ENCODE measurements around the gene HACD2. TPM values are rescaled to one million over a fixed set of nuclear protein-coding genes. Genes with fewer than 3 reads are reported as not detected.

The HACD2 gene
- total RNA-seq, 3 donors from 2014 or later (not counting 1 experiment from before 2014, with no cell fraction given) = 16.1 to 34.1 (median 24.6) TPM

- Histone ChIP-seq H3K27me3 (ENCODE audit: control insufficient read depth, insufficient read depth, low read length) (no peaks in the 10 kb centered on the region), H3K4me3 (ENCODE audit: low read length) (no peak overlapping the region), H3K36me3 (ENCODE audit: control insufficient read depth, insufficient read depth, low read length) (peaks cover 8% of the 10 kb centered on the region), H3K27ac (ENCODE audit: low read length) (no peak overlapping the region), H3K4me1 (ENCODE audit: control insufficient read depth, insufficient read depth, low read length) (no peaks in the 10 kb centered on the region), H3K9me3 (ENCODE audit: control insufficient read depth, insufficient read depth, low read length) (no peaks in the 10 kb centered on the region)
- H3K9me3 Mint-ChIP-seq = no peaks in the 10 kb centered on the region
- H3K27ac Mint-ChIP-seq = no peak overlapping the region
- ATAC-seq (no peak), DNase-seq (no peak)
- intact Hi-C loops (cut with micrococcal nuclease) = no loop called here
- no peaks in the 10 kb centered on the region for H3K27me3 Mint-ChIP-seq (ENCODE audit: low read depth in 2 of 2)
- no peak for TF ChIP-seq CTCF (IDR thresholded peaks at IDR 0.05)
- H3K36me3 Mint-ChIP-seq = no peaks in the 10 kb centered on the region
- peaks cover 18 to 19% of the 10 kb centered on the region in 2 donors for H3K4me1 Mint-ChIP-seq
- no peak overlapping the region for H3K4me3 Mint-ChIP-seq
Observed at GRCh38 chr3:123568875-123569274, 16.0 kb downstream of the HACD2 start.

- DNase-seq (no peak), ATAC-seq (no peak)
- Histone ChIP-seq H3K27ac (ENCODE audit: low read length) (no peak overlapping the region), H3K4me3 (ENCODE audit: low read length) (no peak overlapping the region), H3K36me3 (ENCODE audit: control insufficient read depth, insufficient read depth, low read length) (peaks cover 9% of the 10 kb centered on the region), H3K27me3 (ENCODE audit: control insufficient read depth, insufficient read depth, low read length) (no peaks in the 10 kb centered on the region), H3K4me1 (ENCODE audit: control insufficient read depth, insufficient read depth, low read length) (no peaks in the 10 kb centered on the region), H3K9me3 (ENCODE audit: control insufficient read depth, insufficient read depth, low read length) (no peaks in the 10 kb centered on the region)
- WGBS (ENCODE audit: insufficient coverage) = 98% methylated on average over 7 of the region's 7 CpGs
- intact Hi-C loops (cut with micrococcal nuclease) = no loop called here
- Mint-ChIP-seq H3K9me3 (no peaks in the 10 kb centered on the region), H3K4me3 (no peak overlapping the region), H3K36me3 (no peaks in the 10 kb centered on the region), H3K27me3 (ENCODE audit: low read depth in 2 of 2) (no peaks in the 10 kb centered on the region), H3K27ac (no peak overlapping the region), H3K4me1 (peaks cover 19 to 26% of the 10 kb centered on the region in 2 donors)
- no peak for TF ChIP-seq CTCF (IDR thresholded peaks at IDR 0.05)
Observed at GRCh38 chr3:123568034-123568433, 16.8 kb downstream of the HACD2 start.

DNA sequence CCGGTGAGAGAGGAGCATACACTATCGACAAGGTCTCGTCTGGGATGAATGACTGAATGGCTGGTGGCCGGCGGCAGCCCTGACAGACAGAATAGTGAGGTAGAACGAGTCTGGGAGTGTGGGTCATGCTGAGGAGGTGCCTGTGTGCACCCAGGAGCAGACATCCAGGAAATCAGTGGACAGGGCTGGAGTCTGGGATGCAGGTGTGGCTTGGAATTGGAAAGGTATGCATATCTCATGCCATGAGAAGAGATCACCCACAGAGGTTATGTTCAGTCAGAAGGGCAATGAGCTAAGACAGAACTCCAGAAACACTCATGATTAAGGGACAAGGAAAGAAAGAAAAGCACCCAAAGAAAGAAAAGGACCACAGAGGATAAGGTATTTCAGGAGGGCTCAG is 20.8 kb downstream of the HACD2 start:
- intact Hi-C loops (cut with micrococcal nuclease) = no loop called here
- Mint-ChIP-seq H3K27ac (peak overlapping the region in 1 of 2 donors; percentile 61), H3K4me1 (peaks cover 13 to 31% of the 10 kb centered on the region in 2 donors), H3K4me3 (no peak overlapping the region), H3K27me3 (ENCODE audit: low read depth in 2 of 2) (no peaks in the 10 kb centered on the region), H3K9me3 (no peaks in the 10 kb centered on the region), H3K36me3 (no peaks in the 10 kb centered on the region)
- H3K9me3 ChIP-seq (ENCODE audit: control insufficient read depth, insufficient read depth, low read length) = no peaks in the 10 kb centered on the region
- TF ChIP-seq CTCF (IDR thresholded peaks at IDR 0.05) = no peak
- peaks cover 9% of the 10 kb centered on the region for H3K36me3 ChIP-seq (ENCODE audit: control insufficient read depth, insufficient read depth, low read length)
- 97% methylated on average over 6 of the region's 6 CpGs for WGBS (ENCODE audit: insufficient coverage)
- no peak for ATAC-seq
- no peak for DNase-seq
- no peaks in the 10 kb centered on the region for H3K27me3 ChIP-seq (ENCODE audit: control insufficient read depth, insufficient read depth, low read length)
- no peak overlapping the region for H3K4me3 ChIP-seq (ENCODE audit: low read length)
- H3K27ac ChIP-seq (ENCODE audit: low read length) = no peak overlapping the region
- no peaks in the 10 kb centered on the region for H3K4me1 ChIP-seq (ENCODE audit: control insufficient read depth, insufficient read depth, low read length)

- no peak for TF ChIP-seq CTCF (IDR thresholded peaks at IDR 0.05)
- Mint-ChIP-seq H3K4me3 (no peak overlapping the region), H3K4me1 (peaks cover 5 to 23% of the 10 kb centered on the region in 2 donors), H3K27me3 (ENCODE audit: low read depth in 2 of 2) (no peaks in the 10 kb centered on the region), H3K27ac (no peak overlapping the region), H3K9me3 (no peaks in the 10 kb centered on the region), H3K36me3 (no peaks in the 10 kb centered on the region)
- DNase-seq = no peak
- no peak overlapping the region for H3K27ac ChIP-seq (ENCODE audit: low read length)
- H3K9me3 ChIP-seq (ENCODE audit: control insufficient read depth, insufficient read depth, low read length) = no peaks in the 10 kb centered on the region
- ATAC-seq = no peak
- H3K27me3 ChIP-seq (ENCODE audit: control insufficient read depth, insufficient read depth, low read length) = no peaks in the 10 kb centered on the region
- intact Hi-C loops (cut with micrococcal nuclease) = no loop called here
- H3K4me1 ChIP-seq (ENCODE audit: control insufficient read depth, insufficient read depth, low read length) = no peaks in the 10 kb centered on the region
- H3K4me3 ChIP-seq (ENCODE audit: low read length) = no peak overlapping the region
- H3K36me3 ChIP-seq (ENCODE audit: control insufficient read depth, insufficient read depth, low read length) = peaks cover 7% of the 10 kb centered on the region
- no CpG with 5 or more reads among the region's 1 CpG for WGBS (ENCODE audit: insufficient coverage)
Observed at GRCh38 chr3:123562547-123562946, 22.3 kb downstream of the HACD2 start.

Data from natural killer cell (primary cell).